Activated B cell treated with CpG ODN at 0.5 μM for 24 hours (primary cell): ENCODE data around the gene STARD10. TPM values are rescaled to one million over a fixed set of nuclear protein-coding genes. Genes with fewer than 3 reads are reported as not detected.

Experiments
- ATAC-seq: fragments of 200-7000 bp; cut with Tn5 transposase; one replicate; pipeline ENCODE4 v1.10.0; 2021; ENCODE audit warnings: low read depth, mild to moderate bottlenecking, moderate library complexity
- CTCF ChIA-PET: fragments of 350-600 bp; sonication (Branson Sonifier 250); formaldehyde crosslinking; loops from one replicate; lab custom pipeline; 2021; ENCODE audit warnings: antibody characterized with exemption; lab: Charles Lee
- POLR2A ChIA-PET: fragments of 350-600 bp; sonication (Branson Sonifier 250); formaldehyde crosslinking; loops from one replicate; lab custom pipeline; 2021; ENCODE audit warnings: antibody characterized with exemption; lab: Charles Lee
- DNase-seq: peaks from one replicate; pipeline ENCODE4 v3.0.0; 2022
- H3K27ac Mint-ChIP-seq: one replicate; pipeline ENCODE4 v1.8.0; 2020; ENCODE audit warnings: mixed read lengths
- H3K27me3 Mint-ChIP-seq: one replicate; pipeline ENCODE4 v1.8.0; 2021; ENCODE audit warnings: mixed read lengths
- H3K36me3 Mint-ChIP-seq: one replicate; pipeline ENCODE4 v1.8.0; 2021; ENCODE audit warnings: low read depth, mixed read lengths
- H3K4me1 Mint-ChIP-seq: one replicate; pipeline ENCODE4 v1.8.0; 2021; ENCODE audit warnings: mixed read lengths
- H3K4me3 Mint-ChIP-seq: one replicate; pipeline ENCODE4 v1.8.0; 2020; ENCODE audit warnings: mild to moderate bottlenecking, mixed read lengths
- H3K9me3 Mint-ChIP-seq: one replicate; pipeline ENCODE4 v1.8.0; 2020; ENCODE audit warnings: mixed read lengths
- intact Hi-C: fragments of 100-400 bp; cut with micrococcal nuclease; formaldehyde crosslinking; loops from one replicate; pipeline ENCODE4 v1.15.1; 2024
- total RNA-seq: library from RNA; stranded (reverse); gene quantifications from 2 replicates; pipeline ENCODE4 v1.2.3, GENCODE V29; 2022
- TF ChIP-seq, protein P1 (sequence below): fragments of 200-600 bp; IDR thresholded peaks from one replicate; pipeline ENCODE4 v1.8.0; 2022; ENCODE audit warnings: antibody characterized with exemption, mild to moderate bottlenecking

The STARD10 gene
- total RNA-seq, 1 donor from 2014 or later, result 42.6 TPM

DNA sequence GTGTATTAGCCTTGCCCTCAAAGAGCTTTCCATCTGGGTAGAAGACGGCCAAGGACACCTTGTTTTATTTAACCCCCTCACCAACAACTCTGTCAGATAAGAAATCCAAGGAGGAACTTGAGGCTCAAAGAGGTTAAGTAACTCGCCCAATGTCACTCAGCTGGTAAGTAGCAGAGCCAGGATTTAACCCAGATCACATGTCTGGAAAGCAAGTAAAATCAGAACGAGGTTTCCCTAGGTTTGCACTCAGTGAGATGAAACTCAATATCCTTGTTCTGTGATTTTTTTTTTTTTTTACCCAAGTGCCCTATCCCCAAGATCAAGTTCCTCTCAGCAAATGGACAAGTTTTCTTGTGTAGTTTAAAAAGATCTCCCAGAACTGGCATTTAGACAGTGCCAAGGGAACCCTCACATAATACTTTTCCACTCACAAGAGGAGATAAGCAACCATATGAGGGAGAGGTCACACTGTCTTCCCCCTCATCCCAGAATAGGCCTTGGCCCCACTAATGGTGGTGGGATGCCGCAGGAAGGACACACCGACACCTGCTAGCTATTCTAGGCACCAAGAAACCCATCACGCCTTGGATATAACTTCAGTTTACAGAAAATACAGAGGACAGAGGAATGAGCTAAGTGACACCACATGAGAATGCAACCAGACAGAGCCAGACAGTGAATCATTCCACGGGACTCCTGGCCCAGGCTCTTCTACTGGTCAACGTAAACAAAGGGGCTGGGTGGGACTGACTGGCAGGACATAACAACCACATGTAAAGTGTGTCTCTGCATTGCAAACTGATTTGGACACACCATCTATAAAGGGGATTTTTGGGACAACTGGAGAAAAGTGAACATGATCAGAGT, 33.1 kb downstream of the STARD10 start:
- DNase-seq (no peak), ATAC-seq (no peak)
- H3K4me3 Mint-ChIP-seq, result no peak overlapping the region
- H3K4me1 Mint-ChIP-seq, result peaks cover 23% of the 10 kb centered on the region
- TF ChIP-seq, protein P1, sequence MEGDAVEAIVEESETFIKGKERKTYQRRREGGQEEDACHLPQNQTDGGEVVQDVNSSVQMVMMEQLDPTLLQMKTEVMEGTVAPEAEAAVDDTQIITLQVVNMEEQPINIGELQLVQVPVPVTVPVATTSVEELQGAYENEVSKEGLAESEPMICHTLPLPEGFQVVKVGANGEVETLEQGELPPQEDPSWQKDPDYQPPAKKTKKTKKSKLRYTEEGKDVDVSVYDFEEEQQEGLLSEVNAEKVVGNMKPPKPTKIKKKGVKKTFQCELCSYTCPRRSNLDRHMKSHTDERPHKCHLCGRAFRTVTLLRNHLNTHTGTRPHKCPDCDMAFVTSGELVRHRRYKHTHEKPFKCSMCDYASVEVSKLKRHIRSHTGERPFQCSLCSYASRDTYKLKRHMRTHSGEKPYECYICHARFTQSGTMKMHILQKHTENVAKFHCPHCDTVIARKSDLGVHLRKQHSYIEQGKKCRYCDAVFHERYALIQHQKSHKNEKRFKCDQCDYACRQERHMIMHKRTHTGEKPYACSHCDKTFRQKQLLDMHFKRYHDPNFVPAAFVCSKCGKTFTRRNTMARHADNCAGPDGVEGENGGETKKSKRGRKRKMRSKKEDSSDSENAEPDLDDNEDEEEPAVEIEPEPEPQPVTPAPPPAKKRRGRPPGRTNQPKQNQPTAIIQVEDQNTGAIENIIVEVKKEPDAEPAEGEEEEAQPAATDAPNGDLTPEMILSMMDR, result no peak
- peaks cover 26% of the 10 kb centered on the region for H3K36me3 Mint-ChIP-seq
- H3K27me3 Mint-ChIP-seq, result no peaks in the 10 kb centered on the region
- POLR2A ChIA-PET, result interaction anchor here (0.7 to 0.9 kb wide), 3 partner anchors 10 to 54 kb away, joined by 4 to 7 read pairs (median 6); no protein-coding TSS in a partner anchor
- no peak overlapping the region for H3K27ac Mint-ChIP-seq
- CTCF ChIA-PET, result no interaction called here
- no peaks in the 10 kb centered on the region for H3K9me3 Mint-ChIP-seq
- intact Hi-C loops, result no loop called here

DNA sequence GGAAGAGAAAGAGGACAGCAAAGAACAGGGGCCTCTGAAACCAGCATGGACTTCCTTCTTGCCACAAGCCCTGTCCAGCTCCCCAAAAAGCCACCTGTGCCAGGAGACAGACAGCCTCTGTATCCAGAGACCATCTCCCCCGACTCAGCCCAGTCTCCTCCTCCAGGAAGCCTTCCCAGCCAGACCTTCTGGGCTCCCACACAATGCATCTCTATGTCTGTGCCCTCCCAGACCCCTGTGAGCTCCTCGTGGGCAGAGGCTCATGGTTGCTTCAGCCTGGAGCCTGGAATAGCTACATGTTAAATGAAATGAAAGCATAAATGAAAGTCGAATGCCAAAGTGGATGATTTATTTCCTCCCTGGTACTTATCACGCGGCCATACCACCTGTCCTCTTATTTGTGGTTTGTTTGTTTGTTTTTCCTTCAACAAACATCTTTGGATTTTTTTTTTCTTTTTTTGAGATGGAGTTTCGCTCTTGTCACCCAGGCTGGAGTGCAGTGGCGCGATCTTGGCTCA, 34.3 kb downstream of the STARD10 start:
- no peak for DNase-seq
- ChIA-PET POLR2A (interaction anchor here (0.6 to 0.7 kb wide), 2 partner anchors 36 to 53 kb away, joined by 3 to 4 read pairs; no protein-coding TSS in a partner anchor), CTCF (no interaction called here)
- no peak overlapping the region for H3K27ac Mint-ChIP-seq
- H3K4me3 Mint-ChIP-seq, result no peak overlapping the region
- intact Hi-C loops, result no loop called here
- TF ChIP-seq, protein P1, result no peak
- peaks cover 23% of the 10 kb centered on the region for H3K4me1 Mint-ChIP-seq
- H3K9me3 Mint-ChIP-seq, result no peaks in the 10 kb centered on the region
- ATAC-seq, result no peak
- peaks cover 27% of the 10 kb centered on the region for H3K36me3 Mint-ChIP-seq
- no peaks in the 10 kb centered on the region for H3K27me3 Mint-ChIP-seq

DNA sequence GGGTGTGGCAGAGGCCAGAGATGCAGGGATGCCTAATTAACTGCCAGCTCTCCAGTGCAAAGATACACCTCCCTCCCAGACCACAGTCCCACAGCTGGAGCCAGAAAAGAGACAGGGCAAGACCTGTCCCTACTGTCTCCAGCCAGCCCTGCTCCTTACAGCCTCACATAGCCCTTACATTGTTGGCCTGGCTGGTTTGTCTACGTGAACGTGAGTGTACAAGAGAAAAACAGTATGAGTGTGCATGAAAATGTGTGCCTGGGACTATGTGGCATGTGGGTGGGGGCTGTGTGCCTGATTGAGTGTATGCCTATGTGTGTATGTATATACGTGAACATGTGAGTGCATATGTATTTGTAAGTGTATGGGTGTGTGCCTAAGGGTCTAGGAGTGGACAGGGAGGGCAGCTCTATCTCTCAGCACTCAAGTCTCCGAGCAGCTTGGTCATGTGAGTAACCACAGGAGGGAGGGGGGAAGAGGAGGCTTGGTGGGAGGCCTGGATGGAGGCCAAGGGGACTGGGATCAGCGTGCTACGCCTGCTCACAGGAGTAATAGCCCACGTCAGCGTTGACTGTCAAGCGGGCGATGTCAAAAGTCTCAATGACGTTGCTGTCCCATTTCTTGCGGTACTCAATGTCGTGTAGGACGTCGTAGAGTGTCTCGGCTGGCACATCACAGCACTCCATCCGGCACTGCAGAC, 35.0 kb downstream of the STARD10 start:
- no peaks in the 10 kb centered on the region for H3K27me3 Mint-ChIP-seq
- TF ChIP-seq, protein P1, result no peak
- DNase-seq, result no peak
- peaks cover 20% of the 10 kb centered on the region for H3K4me1 Mint-ChIP-seq
- no peak overlapping the region for H3K27ac Mint-ChIP-seq
- intact Hi-C loops, result no loop called here
- ChIA-PET CTCF (interaction anchor here (0.9 kb wide), 1 partner anchor 74 kb away, joined by 3 read pairs; no protein-coding TSS in a partner anchor), POLR2A (interaction anchor here (0.6 to 0.7 kb wide), 2 partner anchors 37 to 54 kb away, joined by 3 to 4 read pairs; no protein-coding TSS in a partner anchor)
- peaks cover 27% of the 10 kb centered on the region for H3K36me3 Mint-ChIP-seq
- no peaks in the 10 kb centered on the region for H3K9me3 Mint-ChIP-seq
- H3K4me3 Mint-ChIP-seq, result no peak overlapping the region
- ATAC-seq, result no peak

DNA sequence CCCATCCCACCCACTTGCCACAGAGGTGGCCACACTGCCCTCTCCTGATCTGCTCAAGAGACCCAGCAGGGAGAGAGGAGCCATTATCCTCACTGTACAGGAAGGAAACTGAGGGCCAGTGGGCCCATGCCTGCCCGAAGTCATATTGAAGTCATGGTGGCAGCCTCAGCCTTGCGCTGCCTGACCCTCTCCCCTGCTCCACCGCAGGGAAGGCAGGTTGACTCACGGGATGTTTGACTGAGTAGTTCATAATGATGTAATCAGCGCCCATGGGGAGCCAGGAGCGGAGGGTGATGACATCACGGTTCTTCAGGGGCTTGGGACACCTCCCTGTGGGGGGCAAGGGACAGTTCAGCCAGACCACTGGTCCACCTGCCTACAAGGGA, 35.5 kb downstream of the STARD10 start:
- POLR2A ChIA-PET, result no interaction called here
- no peak for ATAC-seq
- H3K4me3 Mint-ChIP-seq, result no peak overlapping the region
- H3K36me3 Mint-ChIP-seq, result peaks cover 27% of the 10 kb centered on the region
- H3K9me3 Mint-ChIP-seq, result no peaks in the 10 kb centered on the region
- DNase-seq, result no peak
- CTCF ChIA-PET, result interaction anchor here (0.9 kb wide), 1 partner anchor 74 kb away, joined by 3 read pairs; no protein-coding TSS in a partner anchor
- no peaks in the 10 kb centered on the region for H3K27me3 Mint-ChIP-seq
- H3K27ac Mint-ChIP-seq, result no peak overlapping the region
- TF ChIP-seq, protein P1, result no peak
- intact Hi-C loops, result no loop called here
- H3K4me1 Mint-ChIP-seq, result peaks cover 17% of the 10 kb centered on the region
